ENCODE measurements around the gene ARHGAP24.

Gene ARHGAP24

DNA sequence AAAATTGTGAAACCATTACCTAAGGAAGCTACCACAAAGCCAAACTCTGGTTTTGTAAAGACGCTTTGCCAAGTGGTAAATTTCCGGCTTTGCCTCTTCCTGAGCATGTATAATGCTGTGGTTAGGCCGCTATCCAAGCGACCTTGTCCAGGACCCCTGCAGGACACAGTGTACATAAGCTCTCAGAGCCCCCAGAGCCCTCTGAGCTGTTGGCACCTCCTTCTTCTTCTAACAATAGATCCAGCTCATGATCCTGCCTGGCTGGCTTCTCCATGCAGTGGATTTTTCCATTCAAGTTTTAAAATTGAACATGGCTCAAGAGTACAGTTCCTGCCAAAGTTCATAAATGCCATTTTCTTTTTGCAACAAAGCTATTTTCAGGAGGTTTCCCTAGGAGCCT lies 558.2 kb downstream of the ARHGAP24 start:
- TF ChIP-seq, protein P1, sequence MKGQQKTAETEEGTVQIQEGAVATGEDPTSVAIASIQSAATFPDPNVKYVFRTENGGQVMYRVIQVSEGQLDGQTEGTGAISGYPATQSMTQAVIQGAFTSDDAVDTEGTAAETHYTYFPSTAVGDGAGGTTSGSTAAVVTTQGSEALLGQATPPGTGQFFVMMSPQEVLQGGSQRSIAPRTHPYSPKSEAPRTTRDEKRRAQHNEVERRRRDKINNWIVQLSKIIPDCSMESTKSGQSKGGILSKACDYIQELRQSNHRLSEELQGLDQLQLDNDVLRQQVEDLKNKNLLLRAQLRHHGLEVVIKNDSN (IDR thresholded peaks at IDR 0.05) = no peak
- TF ChIP-seq ZBTB7A (IDR thresholded peaks at IDR 0.05; ENCODE audit: low read depth) = no peak
- no peak for TF ChIP-seq NFIC (IDR thresholded peaks at IDR 0.05)
- TF ChIP-seq TCF12 (IDR thresholded peaks at IDR 0.05; ENCODE audit: low read depth) = no peak

DNA sequence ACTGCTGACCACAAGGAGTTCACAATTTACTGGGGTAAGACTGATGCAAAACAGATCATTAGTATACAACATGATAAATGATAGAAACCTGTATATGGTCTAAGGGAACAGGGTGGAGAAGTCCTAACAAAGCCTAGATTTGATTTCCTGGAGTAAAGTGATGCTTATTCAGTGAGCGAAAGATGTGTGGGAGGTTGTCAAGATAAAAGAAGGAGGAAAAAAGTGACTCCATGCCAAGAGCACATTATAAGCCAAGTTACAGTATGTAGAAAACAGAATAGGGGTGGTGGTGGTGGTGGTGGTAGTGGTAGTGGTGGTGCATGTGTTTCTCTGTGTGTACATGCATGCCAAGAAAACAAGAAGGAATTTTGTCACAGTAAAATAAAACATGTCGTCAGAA lies 559.7 kb downstream of the ARHGAP24 start:
- TF ChIP-seq FOXM1 (IDR thresholded peaks at IDR 0.05; ENCODE audit: borderline replicate concordance, low read depth) (no peak), EP300 (IDR thresholded peaks at IDR 0.05; ENCODE audit: borderline replicate concordance) (no peak), RAD21 (IDR thresholded peaks at IDR 0.05; ENCODE audit: low read depth) (no peak), EGR1 (IDR thresholded peaks at IDR 0.05) (no peak), YY1 (IDR thresholded peaks at IDR 0.05; ENCODE audit: low read depth) (no peak), CEBPB (IDR thresholded peaks at IDR 0.05) (no peak), TCF12 (IDR thresholded peaks at IDR 0.05; ENCODE audit: low read depth) (no peak), TEAD4 (IDR thresholded peaks at IDR 0.05) (no peak), CREB1 (IDR thresholded peaks at IDR 0.05; ENCODE audit: low read depth) (no peak), NFIC (IDR thresholded peaks at IDR 0.05) (no peak), ZBTB7A (IDR thresholded peaks at IDR 0.05; ENCODE audit: low read depth) (no peak), TAF1 (IDR thresholded peaks at IDR 0.05; ENCODE audit: low read depth) (no peak)
- TF ChIP-seq, protein P1 (IDR thresholded peaks at IDR 0.05) = no peak
- TF ChIP-seq, protein P2, sequence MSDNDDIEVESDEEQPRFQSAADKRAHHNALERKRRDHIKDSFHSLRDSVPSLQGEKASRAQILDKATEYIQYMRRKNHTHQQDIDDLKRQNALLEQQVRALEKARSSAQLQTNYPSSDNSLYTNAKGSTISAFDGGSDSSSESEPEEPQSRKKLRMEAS (IDR thresholded peaks at IDR 0.05) = no peak
- TF ChIP-seq, protein P3, sequence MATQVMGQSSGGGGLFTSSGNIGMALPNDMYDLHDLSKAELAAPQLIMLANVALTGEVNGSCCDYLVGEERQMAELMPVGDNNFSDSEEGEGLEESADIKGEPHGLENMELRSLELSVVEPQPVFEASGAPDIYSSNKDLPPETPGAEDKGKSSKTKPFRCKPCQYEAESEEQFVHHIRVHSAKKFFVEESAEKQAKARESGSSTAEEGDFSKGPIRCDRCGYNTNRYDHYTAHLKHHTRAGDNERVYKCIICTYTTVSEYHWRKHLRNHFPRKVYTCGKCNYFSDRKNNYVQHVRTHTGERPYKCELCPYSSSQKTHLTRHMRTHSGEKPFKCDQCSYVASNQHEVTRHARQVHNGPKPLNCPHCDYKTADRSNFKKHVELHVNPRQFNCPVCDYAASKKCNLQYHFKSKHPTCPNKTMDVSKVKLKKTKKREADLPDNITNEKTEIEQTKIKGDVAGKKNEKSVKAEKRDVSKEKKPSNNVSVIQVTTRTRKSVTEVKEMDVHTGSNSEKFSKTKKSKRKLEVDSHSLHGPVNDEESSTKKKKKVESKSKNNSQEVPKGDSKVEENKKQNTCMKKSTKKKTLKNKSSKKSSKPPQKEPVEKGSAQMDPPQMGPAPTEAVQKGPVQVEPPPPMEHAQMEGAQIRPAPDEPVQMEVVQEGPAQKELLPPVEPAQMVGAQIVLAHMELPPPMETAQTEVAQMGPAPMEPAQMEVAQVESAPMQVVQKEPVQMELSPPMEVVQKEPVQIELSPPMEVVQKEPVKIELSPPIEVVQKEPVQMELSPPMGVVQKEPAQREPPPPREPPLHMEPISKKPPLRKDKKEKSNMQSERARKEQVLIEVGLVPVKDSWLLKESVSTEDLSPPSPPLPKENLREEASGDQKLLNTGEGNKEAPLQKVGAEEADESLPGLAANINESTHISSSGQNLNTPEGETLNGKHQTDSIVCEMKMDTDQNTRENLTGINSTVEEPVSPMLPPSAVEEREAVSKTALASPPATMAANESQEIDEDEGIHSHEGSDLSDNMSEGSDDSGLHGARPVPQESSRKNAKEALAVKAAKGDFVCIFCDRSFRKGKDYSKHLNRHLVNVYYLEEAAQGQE (IDR thresholded peaks at IDR 0.05; ENCODE audit: low read depth) = no peak

DNA sequence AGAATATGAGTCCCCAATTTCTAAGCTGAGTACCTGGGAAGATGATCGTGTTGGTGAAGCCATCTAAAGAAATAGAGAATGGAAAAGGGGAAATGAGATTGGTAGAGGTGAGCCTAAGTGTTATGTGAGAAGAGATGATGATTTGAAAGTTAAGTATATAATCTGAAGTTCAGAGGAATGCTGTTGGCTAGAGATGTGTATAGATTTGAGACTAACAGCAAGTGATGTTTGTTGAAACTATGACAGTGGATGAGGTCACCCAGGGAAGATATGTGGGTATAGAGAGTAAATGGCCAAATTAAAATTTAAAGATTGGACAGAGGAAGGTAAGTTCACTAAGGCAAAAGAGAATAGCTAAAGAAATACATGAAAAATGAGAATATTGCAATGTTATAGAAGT lies 560.7 kb downstream of the ARHGAP24 start:
- TF ChIP-seq, protein P2 (IDR thresholded peaks at IDR 0.05) = no peak
- TF ChIP-seq EGR1 (IDR thresholded peaks at IDR 0.05) = no peak

DNA sequence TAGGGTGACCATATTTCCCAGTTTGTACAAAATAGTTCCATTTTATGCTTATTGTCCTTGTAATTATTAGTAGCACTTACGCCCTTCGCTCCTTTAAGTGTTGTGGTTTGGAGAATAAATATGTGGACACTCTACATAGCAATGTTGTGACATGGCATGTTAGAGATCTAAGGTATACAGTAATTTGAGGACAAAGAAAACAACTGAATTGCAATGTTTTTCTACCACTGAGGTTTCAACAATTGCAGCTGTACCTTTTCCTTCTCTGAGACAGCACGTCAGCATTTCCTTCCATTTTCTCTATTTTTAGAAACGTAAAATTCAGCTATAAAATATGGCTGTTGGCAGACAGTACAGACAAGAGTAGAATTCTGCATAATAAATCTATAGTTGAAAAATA lies 561.8 kb downstream of the ARHGAP24 start:
- TF ChIP-seq, protein P1 (IDR thresholded peaks at IDR 0.05) = no peak
- TF ChIP-seq, protein P3 (IDR thresholded peaks at IDR 0.05; ENCODE audit: low read depth) = no peak
- TF ChIP-seq FOXM1 (IDR thresholded peaks at IDR 0.05; ENCODE audit: borderline replicate concordance, low read depth) = no peak
- TF ChIP-seq TAF1 (IDR thresholded peaks at IDR 0.05; ENCODE audit: low read depth) = no peak
- TF ChIP-seq CEBPB (IDR thresholded peaks at IDR 0.05) = no peak
- no peak for TF ChIP-seq EGR1 (IDR thresholded peaks at IDR 0.05)
- no peak for TF ChIP-seq RAD21 (IDR thresholded peaks at IDR 0.05; ENCODE audit: low read depth)
- no peak for TF ChIP-seq YY1 (IDR thresholded peaks at IDR 0.05; ENCODE audit: low read depth)
- TF ChIP-seq TEAD4 (IDR thresholded peaks at IDR 0.05) = no peak
- TF ChIP-seq TCF12 (IDR thresholded peaks at IDR 0.05; ENCODE audit: low read depth) = no peak
- no peak for TF ChIP-seq ZBTB7A (IDR thresholded peaks at IDR 0.05; ENCODE audit: low read depth)
- no peak for TF ChIP-seq NFIC (IDR thresholded peaks at IDR 0.05)
- TF ChIP-seq CREB1 (IDR thresholded peaks at IDR 0.05; ENCODE audit: low read depth) = no peak
- TF ChIP-seq EP300 (IDR thresholded peaks at IDR 0.05; ENCODE audit: borderline replicate concordance) = no peak

DNA sequence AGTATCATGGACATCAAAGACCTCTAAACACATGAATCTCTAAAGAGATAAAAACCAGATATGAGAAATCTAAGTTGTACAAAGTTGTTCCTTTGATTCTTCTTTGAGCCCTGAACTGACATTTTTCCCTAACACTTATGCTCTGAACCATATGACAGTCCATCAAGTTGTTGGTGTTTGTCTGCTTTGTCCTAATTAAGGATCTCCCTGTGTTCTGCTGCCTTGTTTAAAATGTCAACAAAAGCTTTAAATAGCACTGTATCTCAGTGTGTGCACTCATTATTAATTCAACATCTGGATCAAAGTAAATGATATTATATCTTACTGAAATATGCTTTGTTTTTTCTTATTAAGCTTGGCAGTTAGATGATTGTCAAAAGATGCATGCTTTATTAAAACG lies 563.1 kb downstream of the ARHGAP24 start:
- no peak for TF ChIP-seq TAF1 (IDR thresholded peaks at IDR 0.05; ENCODE audit: low read depth)
- no peak for TF ChIP-seq TCF12 (IDR thresholded peaks at IDR 0.05; ENCODE audit: low read depth)
- TF ChIP-seq EP300 (IDR thresholded peaks at IDR 0.05; ENCODE audit: borderline replicate concordance) = no peak
- TF ChIP-seq, protein P2 (IDR thresholded peaks at IDR 0.05) = no peak
- no peak for TF ChIP-seq ZBTB7A (IDR thresholded peaks at IDR 0.05; ENCODE audit: low read depth)
- TF ChIP-seq TEAD4 (IDR thresholded peaks at IDR 0.05) = no peak
- no peak for TF ChIP-seq NFIC (IDR thresholded peaks at IDR 0.05)
- no peak for TF ChIP-seq CEBPB (IDR thresholded peaks at IDR 0.05)
- TF ChIP-seq RAD21 (IDR thresholded peaks at IDR 0.05; ENCODE audit: low read depth) = no peak
- TF ChIP-seq, protein P3 (IDR thresholded peaks at IDR 0.05; ENCODE audit: low read depth) = no peak
- TF ChIP-seq YY1 (IDR thresholded peaks at IDR 0.05; ENCODE audit: low read depth) = no peak
